ENCODE data around the gene MAP2K7.

Gene MAP2K7

GRCh38 chr19:7863157-7863970 lies 40.3 kb upstream of the MAP2K7 start:
- no peak for DNase-seq (ENCODE audit: low read depth)
- no peak overlapping the region for H3K4me3 ChIP-seq (ENCODE audit: control insufficient read depth, low read depth, low read length)
- TF ChIP-seq CTCF (conservative IDR thresholded peaks at IDR 0.05; ENCODE audit: control insufficient read depth, insufficient read depth, low read depth, low read length): no peak

GRCh38 chr19:7863971-7864689 lies 39.5 kb upstream of the MAP2K7 start:
- no peak for TF ChIP-seq CTCF (conservative IDR thresholded peaks at IDR 0.05; ENCODE audit: control insufficient read depth, insufficient read depth, low read depth, low read length)
- DNase-seq (ENCODE audit: low read depth): no peak
- no peak overlapping the region for H3K4me3 ChIP-seq (ENCODE audit: control insufficient read depth, low read depth, low read length)

GRCh38 chr19:7864690-7865074 lies 39.0 kb upstream of the MAP2K7 start:
- no peak for DNase-seq (ENCODE audit: low read depth)
- no peak for TF ChIP-seq CTCF (conservative IDR thresholded peaks at IDR 0.05; ENCODE audit: control insufficient read depth, insufficient read depth, low read depth, low read length)

GRCh38 chr19:7865262-7865911 lies 38.3 kb upstream of the MAP2K7 start:
- DNase-seq (ENCODE audit: low read depth): no peak
- TF ChIP-seq CTCF (conservative IDR thresholded peaks at IDR 0.05; ENCODE audit: control insufficient read depth, insufficient read depth, low read depth, low read length): no peak
- no peak overlapping the region for H3K4me3 ChIP-seq (ENCODE audit: control insufficient read depth, low read depth, low read length)

More at GRCh38 chr19:7864690-7865074, 39.0 kb upstream of the MAP2K7 start:
- no peak overlapping the region for H3K4me3 ChIP-seq (ENCODE audit: control insufficient read depth, low read depth, low read length)

- DNase-seq (ENCODE audit: low read depth): no peak
Observed at GRCh38 chr19:7866399-7867091, 37.1 kb upstream of the MAP2K7 start.

More at GRCh38 chr19:7866399-7867091, 37.1 kb upstream of the MAP2K7 start:
- H3K4me3 ChIP-seq (ENCODE audit: control insufficient read depth, low read depth, low read length): no peak overlapping the region
- no peak for TF ChIP-seq CTCF (conservative IDR thresholded peaks at IDR 0.05; ENCODE audit: control insufficient read depth, insufficient read depth, low read depth, low read length)

Measured in fibroblast of mammary gland (primary cell).